H1 (cell line): ENCODE measurements around the gene GSTT4. TPM values are rescaled to one million over a fixed set of nuclear protein-coding genes. Genes with fewer than 3 reads are reported as not detected.

Source experiments
- CTCF ChIA-PET: fragments of 300-600 bp; sonication (Branson Sonifier 250); formaldehyde crosslinking; loops from one replicate; lab custom pipeline; 2021; ENCODE audit not compliant: partially characterized antibody; lab: Charles Lee
- POLR2A ChIA-PET: fragments of 300-600 bp; sonication (Branson Sonifier 250); formaldehyde crosslinking; loops from one replicate; lab custom pipeline; 2021; ENCODE audit warnings: inconsistent platforms; ENCODE audit not compliant: partially characterized antibody; lab: Charles Lee
- DNase-seq, 2 experiments: peaks; one replicate each; pipeline versions ENCODE4 v3.0.0 to v3.0.0-alpha.2; 2010 to 2022; ENCODE audit warnings: low spot score in 2 of 2, low read depth in 1 of 2, mixed read lengths in 1 of 2
- FAIRE-seq: peaks from 2 replicates; lab custom pipeline; 2011; peaks lifted over from hg19 to GRCh38; lab: Jason Lieb, UNC
- H2AFZ ChIP-seq: 2 replicates; pipeline ENCODE4 v1.8.1; 2012; ENCODE audit warnings: low read length, inconsistent platforms
- H2AK5ac ChIP-seq: 2 replicates; pipeline ENCODE4 v1.6.1; 2013; ENCODE audit warnings: low read depth, low read length
- H2BK120ac ChIP-seq: replicated peaks from 2 replicates; pipeline ENCODE3; 2013; ENCODE audit warnings: low read depth, low read length, inconsistent platforms
- H2BK12ac ChIP-seq: 2 replicates; pipeline ENCODE4 v1.6.1; 2013; ENCODE audit warnings: low read depth, low read length
- H2BK15ac ChIP-seq: 2 replicates; pipeline ENCODE4 v1.6.1; 2013; ENCODE audit warnings: low read length
- H2BK20ac ChIP-seq: 2 replicates; pipeline ENCODE4 v1.6.1; 2013; ENCODE audit warnings: low read length
- H2BK5ac ChIP-seq: 2 replicates; pipeline ENCODE4 v1.6.1; 2013; ENCODE audit warnings: low read depth, low read length
- H3K14ac ChIP-seq: 2 replicates; pipeline ENCODE4 v1.6.1; 2013; ENCODE audit warnings: inconsistent platforms; ENCODE audit not compliant: insufficient read length
- H3K18ac ChIP-seq: 2 replicates; pipeline ENCODE4 v1.6.1; 2013; ENCODE audit warnings: low read length; ENCODE audit errors: extremely low read depth
- H3K23ac ChIP-seq: 2 replicates; pipeline ENCODE4 v1.6.1; 2013; ENCODE audit warnings: inconsistent platforms; ENCODE audit not compliant: insufficient read length
- H3K23me2 ChIP-seq: 2 replicates; pipeline ENCODE4 v1.6.1; 2013; ENCODE audit warnings: low read depth, low read length
- H3K27ac ChIP-seq: 2 replicates; pipeline ENCODE4 v1.6.1; 2011; ENCODE audit warnings: low read depth, low read length, inconsistent platforms
- H3K27me3 ChIP-seq, 4 experiments: replicated peaks in 1 of 4; 1 replicate in 1 of 4; 2 replicates in 3 of 4; pipeline versions ENCODE4 v1.6.1 to v1.8.1; 2011 to 2013; ENCODE audit warnings: low read length in 3 of 4, mild to moderate bottlenecking in 3 of 4, inconsistent platforms in 2 of 4, mixed read lengths in 2 of 4, moderate library complexity in 1 of 4; ENCODE audit not compliant: control insufficient read depth in 3 of 4, insufficient read depth in 3 of 4; ENCODE audit errors: extremely low read depth in 1 of 4
- H3K36me3 ChIP-seq, 4 experiments: 2 replicates each; pipeline versions ENCODE4 v1.6.1 to v1.8.1; 2011 to 2013; ENCODE audit warnings: mild to moderate bottlenecking in 4 of 4, low read length in 3 of 4, moderate library complexity in 2 of 4, control low read depth in 1 of 4, inconsistent platforms in 1 of 4; ENCODE audit not compliant: insufficient read depth in 4 of 4, control insufficient read depth in 2 of 4
- H3K4ac ChIP-seq: replicated peaks from 2 replicates; pipeline ENCODE3; 2013; ENCODE audit warnings: low read length, low read depth, mixed read lengths, inconsistent platforms; ENCODE audit not compliant: insufficient read length
- H3K4me1 ChIP-seq, 4 experiments: replicated peaks in 1 of 4; 1 replicate in 1 of 4; 2 replicates in 3 of 4; pipeline versions ENCODE4 v1.6.1 to v1.8.1; 2011 to 2013; ENCODE audit warnings: low read length in 3 of 4, inconsistent platforms in 2 of 4, mixed read lengths in 1 of 4; ENCODE audit not compliant: insufficient read depth in 4 of 4, control insufficient read depth in 3 of 4
- H3K4me2 ChIP-seq, 2 experiments: 2 replicates each; pipeline versions ENCODE4 v1.6.1 to v1.8.1; 2011 to 2013; ENCODE audit warnings: low read depth in 2 of 2, low read length in 2 of 2, control low read depth in 1 of 2, inconsistent platforms in 1 of 2, mild to moderate bottlenecking in 1 of 2; ENCODE audit not compliant: insufficient read depth in 1 of 2
- H3K4me3 ChIP-seq, 4 experiments: fragments of 200-600, 300-600 bp in 1 of 4; sonication (generic), shearing (Covaris generic), sonication (Bioruptor Twin) in 1 of 4; 2 replicates each; pipeline versions ENCODE4 v1.5.1 to v1.8.1; 2011 to 2016; ENCODE audit warnings: low read length in 4 of 4, low read depth in 3 of 4, control low read depth in 2 of 4, inconsistent platforms in 2 of 4, mild to moderate bottlenecking in 2 of 4, mixed read lengths in 1 of 4, moderate library complexity in 1 of 4; ENCODE audit not compliant: insufficient read depth in 2 of 4; ENCODE audit errors: extremely low read depth in 1 of 4
- H3K56ac ChIP-seq: replicated peaks from 2 replicates; pipeline ENCODE3; 2013; ENCODE audit warnings: low read depth, mild to moderate bottlenecking, mixed read lengths, low read length, inconsistent platforms; ENCODE audit not compliant: insufficient read length
- H3K79me1 ChIP-seq: 2 replicates; pipeline ENCODE4 v1.6.1; 2013; ENCODE audit warnings: low read depth, low read length, control low read depth
- H3K79me2 ChIP-seq, 2 experiments: 2 replicates each; pipeline versions ENCODE4 v1.6.1 to v1.8.1; 2012 to 2013; ENCODE audit warnings: low read length in 2 of 2, mild to moderate bottlenecking in 2 of 2, inconsistent platforms in 1 of 2; ENCODE audit not compliant: insufficient read depth in 2 of 2, control insufficient read depth in 1 of 2
- H3K9ac ChIP-seq, 4 experiments: replicated peaks in 1 of 4; 1 replicate in 1 of 4; 2 replicates in 3 of 4; pipeline versions ENCODE4 v1.6.1 to v1.8.1; 2011 to 2013; ENCODE audit warnings: low read depth in 3 of 4, low read length in 3 of 4, control low read depth in 2 of 4, mild to moderate bottlenecking in 2 of 4, moderate library complexity in 2 of 4, inconsistent platforms in 1 of 4; ENCODE audit errors: extremely low read depth in 1 of 4
- H3K9me3 ChIP-seq, 2 experiments: 2 replicates each; pipeline versions ENCODE4 v1.6.1 to v1.8.1; 2012 to 2013; ENCODE audit warnings: mild to moderate bottlenecking in 2 of 2, moderate library complexity in 2 of 2, control low read depth in 1 of 2, inconsistent platforms in 1 of 2, low read depth in 1 of 2, low read length in 1 of 2, mixed read lengths in 1 of 2; ENCODE audit not compliant: insufficient read depth in 2 of 2
- H4K20me1 ChIP-seq, 2 experiments: replicated peaks in 1 of 2; 2 replicates each; pipeline versions ENCODE3 to v1.8.1; 2011 to 2013; ENCODE audit warnings: inconsistent platforms in 2 of 2, low read length in 2 of 2, mild to moderate bottlenecking in 1 of 2; ENCODE audit not compliant: insufficient read depth in 2 of 2, control insufficient read depth in 1 of 2
- H4K5ac ChIP-seq: 2 replicates; pipeline ENCODE4 v1.6.1; 2013; ENCODE audit warnings: low read length, low read depth, mixed read lengths, inconsistent platforms; ENCODE audit not compliant: insufficient read length
- H4K8ac ChIP-seq: 2 replicates; pipeline ENCODE4 v1.8.0; 2013; ENCODE audit warnings: mild to moderate bottlenecking, moderate library complexity, low read length, inconsistent platforms; ENCODE audit not compliant: insufficient read depth; ENCODE audit errors: extremely low read depth
- H4K91ac ChIP-seq: replicated peaks from 2 replicates; pipeline ENCODE3; 2013; ENCODE audit warnings: low read length, mixed read lengths, inconsistent platforms; ENCODE audit not compliant: insufficient read length
- JUN ChIP-seq: IDR thresholded peaks from 2 replicates; pipeline ENCODE4 v1.6.1; 2011; ENCODE audit warnings: low read depth, mild to moderate bottlenecking, improper control_type of control experiment, low read length
- SIX5 ChIP-seq: IDR thresholded peaks from 2 replicates; pipeline ENCODE4 v1.6.1; 2011; ENCODE audit warnings: mild to moderate bottlenecking, low read depth, low read length
- SP1 ChIP-seq: IDR thresholded peaks from 2 replicates; pipeline ENCODE4 v1.6.1; 2011; ENCODE audit warnings: low read depth, low read length
- SP2 ChIP-seq: IDR thresholded peaks from 2 replicates; pipeline ENCODE4 v1.6.1; 2012; ENCODE audit warnings: mild to moderate bottlenecking, low read length, inconsistent platforms
- TAF1 ChIP-seq: IDR thresholded peaks from 2 replicates; pipeline ENCODE4 v1.6.1; 2011; ENCODE audit warnings: mild to moderate bottlenecking, low read depth, low read length
- TEAD4 ChIP-seq: IDR thresholded peaks from 2 replicates; pipeline ENCODE4 v1.6.1; 2012; ENCODE audit warnings: low read depth, low read length, inconsistent platforms, mixed read lengths
- YY1 ChIP-seq: IDR thresholded peaks from 2 replicates; pipeline ENCODE4 v1.6.1; 2011; ENCODE audit warnings: low read depth, mild to moderate bottlenecking, low read length
- whole genome bisulfite sequencing, 2 experiments: shearing (Covaris generic) in 1 of 2; methylation state at CpG; one replicate each; pipeline versions ENCODE4 v1.1.6 to v1.1.7; 2013 to 2015; ENCODE audit warnings: low lambda C conversion rate in 2 of 2, mixed read lengths in 2 of 2, inconsistent platforms in 1 of 2, low coverage in 1 of 2, missing lambda C conversion rate in 1 of 2; ENCODE audit not compliant: insufficient replicate concordance in 2 of 2, insufficient coverage in 1 of 2, insufficient read length in 1 of 2; ENCODE audit errors: extremely low coverage in 1 of 2, missing lambda C conversion rate in 1 of 2; 5-methylcytosine and 5-hydroxymethylcytosine counted together
- polyA plus RNA-seq, 7 experiments: library from polyadenylated mRNA; depleted of rRNA in 3 of 7; stranded (reverse) in 5 of 7; unstranded in 2 of 7; fragments of >200 nt in 5 of 7; fragments of 200-250 nt in 2 of 7; gene quantifications; 1 replicate in 5 of 7; 2 replicates in 1 of 7; 4 replicates in 1 of 7; pipeline versions ENCODE4 v1.2.1 to v1.2.3, GENCODE V29; 2011 to 2013; ENCODE audit warnings: missing spikeins in 2 of 7, mixed read lengths in 2 of 7
- total RNA-seq: library from RNA; stranded (reverse); fragmentation: NEBNext Ultra II Directional; extraction: Animal tissue kit (Norgen Biotek cat#: 25700); gene quantifications from 2 replicates; pipeline ENCODE4 v1.2.1, GENCODE V29; 2021
- TF ChIP-seq, protein P1 (sequence below): IDR thresholded peaks from 2 replicates; pipeline ENCODE4 v1.6.1; 2011; ENCODE audit warnings: low read length, improper control_type of control experiment

The GSTT4 gene
- total and polyA plus RNA-seq, 2 of the 8 experiments (the other 6 are each of a cell fraction or from before 2014, with no cell fraction given) = 0.14 TPM; not detected in 1

DNA sequence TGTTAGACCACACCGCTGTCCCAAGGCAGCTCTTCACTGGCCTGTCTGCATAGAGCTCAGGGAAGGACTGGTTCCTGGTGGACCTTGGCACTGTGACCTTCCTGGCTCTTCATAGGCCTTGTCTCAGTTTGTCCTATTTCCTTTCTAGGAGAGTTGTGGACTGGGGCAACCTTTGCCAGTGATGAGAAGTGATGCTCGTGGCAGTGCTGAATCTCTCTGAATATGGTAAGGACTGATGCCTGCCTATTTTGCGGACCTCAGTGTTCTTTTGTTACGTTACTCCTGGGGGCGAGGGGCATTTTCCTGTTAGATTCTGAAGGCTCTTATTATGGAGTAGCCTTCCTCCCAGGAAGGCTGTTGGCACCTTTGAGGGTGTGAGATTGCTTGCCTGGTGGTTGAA is 30.0 kb upstream of the GSTT4 start:
- no peak overlapping the region for H3K23ac ChIP-seq
- H4K20me1 ChIP-seq = peaks cover 0 to 5% of the 10 kb centered on the region in 2 experiments
- no peak overlapping the region for H3K9ac ChIP-seq
- peaks cover 4 to 18% (median 11%) of the 10 kb centered on the region in 4 experiments; a peak in 4 of 8 replicates for H3K36me3 ChIP-seq
- no peak overlapping the region for H2BK5ac ChIP-seq
- H3K23me2 ChIP-seq = no peaks in the 10 kb centered on the region; the same call in 1 of the 2 replicates
- H2BK15ac ChIP-seq = no peak overlapping the region
- TF ChIP-seq SP1 = no peak
- TF ChIP-seq TAF1 = no peak
- no peak for TF ChIP-seq TEAD4
- no peak for TF ChIP-seq JUN
- TF ChIP-seq SP2 = no peak
- no peak for TF ChIP-seq YY1
- no peak for TF ChIP-seq SIX5
- TF ChIP-seq, protein P1, sequence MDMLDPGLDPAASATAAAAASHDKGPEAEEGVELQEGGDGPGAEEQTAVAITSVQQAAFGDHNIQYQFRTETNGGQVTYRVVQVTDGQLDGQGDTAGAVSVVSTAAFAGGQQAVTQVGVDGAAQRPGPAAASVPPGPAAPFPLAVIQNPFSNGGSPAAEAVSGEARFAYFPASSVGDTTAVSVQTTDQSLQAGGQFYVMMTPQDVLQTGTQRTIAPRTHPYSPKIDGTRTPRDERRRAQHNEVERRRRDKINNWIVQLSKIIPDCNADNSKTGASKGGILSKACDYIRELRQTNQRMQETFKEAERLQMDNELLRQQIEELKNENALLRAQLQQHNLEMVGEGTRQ = no peak
- ChIA-PET POLR2A (no interaction called here), CTCF (interaction anchor here (0.7 kb wide), 1 partner anchor 10 kb away, joined by 3 read pairs; no protein-coding TSS in a partner anchor)
- H3K4me2 ChIP-seq = no peak overlapping the region
- 93% methylated on average over 5 of the region's 5 CpGs; no CpG with 5 or more reads in 1 of the 2 experiments for WGBS, 2 experiments
- no peak overlapping the region for H2AFZ ChIP-seq
- H3K27ac ChIP-seq = no peak overlapping the region
- peaks cover 0 to 35% of the 10 kb centered on the region in 2 experiments; a peak in 2 of 4 replicates for H3K79me2 ChIP-seq
- H2BK12ac ChIP-seq = no peak overlapping the region
- DNase-seq = no peak
- no peak for FAIRE-seq
- no peak overlapping the region for H3K18ac ChIP-seq
- H3K14ac ChIP-seq = no peak overlapping the region
- H3K56ac ChIP-seq = no peak overlapping the region
- H2AK5ac ChIP-seq = no peak overlapping the region
- H2BK20ac ChIP-seq = no peak overlapping the region
- H4K91ac ChIP-seq = no peak overlapping the region
- H3K4me3 ChIP-seq = no peak overlapping the region
- no peak overlapping the region for H3K4ac ChIP-seq
- H4K8ac ChIP-seq = no peak overlapping the region
- no peak overlapping the region for H2BK120ac ChIP-seq
- H4K5ac ChIP-seq = no peak overlapping the region
- no peaks in the 10 kb centered on the region for H3K9me3 ChIP-seq
- peaks cover 2% of the 10 kb centered on the region; the same call in 1 of the 2 replicates for H3K79me1 ChIP-seq
- no peaks in the 10 kb centered on the region for H3K4me1 ChIP-seq
- H3K27me3 ChIP-seq = no peaks in the 10 kb centered on the region
